Natural killer cell treated with Interleukin-12 subunit alpha and Interleukin-12 subunit beta and Interleukin-15 and Interleukin-18, amount 100 ng/mL, for 72 hours (primary cell): ENCODE measurements around the gene KCNG4. TPM values are rescaled to one million over a fixed set of nuclear protein-coding genes. Genes with fewer than 3 reads are reported as not detected.
A peak's percentile ranks its signal among the peaks of the same experiment; 100 is the strongest.

Experiments used
- ATAC-seq, 2 donors: fragments of 150-1000 bp; cut with Tn5 transposase in 1 of 2; sonication (Bioruptor Pico), chemical (Tn5 transposase) in 1 of 2; 2 replicates each; pipeline ENCODE4 v1.10.0; 2021
- DNase-seq: peaks from one replicate; pipeline ENCODE4 v3.0.0; 2022; ENCODE audit warnings: low spot score
- H3K27ac Mint-ChIP-seq, 2 donors: 1 replicate in 1 of 2; 2 replicates in 1 of 2; pipeline ENCODE4 v1.8.0; 2022; ENCODE audit warnings: mixed read lengths in 2 of 2, mild to moderate bottlenecking in 1 of 2, moderate library complexity in 1 of 2
- H3K27me3 Mint-ChIP-seq, 2 donors: 1 replicate in 1 of 2; 2 replicates in 1 of 2; pipeline ENCODE4 v1.8.0; 2022; ENCODE audit warnings: mixed read lengths in 2 of 2
- H3K36me3 Mint-ChIP-seq: one replicate; pipeline ENCODE4 v1.8.0; 2022; ENCODE audit warnings: mixed read lengths
- H3K4me1 Mint-ChIP-seq, 2 donors: 1 replicate in 1 of 2; 2 replicates in 1 of 2; pipeline ENCODE4 v1.8.0; 2022; ENCODE audit warnings: low read depth in 2 of 2, mixed read lengths in 2 of 2, mild to moderate bottlenecking in 1 of 2
- H3K4me3 Mint-ChIP-seq: one replicate; pipeline ENCODE4 v1.8.0; 2022; ENCODE audit warnings: mixed read lengths
- H3K9me3 Mint-ChIP-seq: 2 replicates; pipeline ENCODE4 v1.8.0; 2022; ENCODE audit warnings: mixed read lengths
- total RNA-seq, 2 donors: library from RNA; stranded (reverse); gene quantifications; one replicate each; pipeline ENCODE4 v1.2.3, GENCODE V29; 2022

The KCNG4 gene
- total RNA-seq, 2 donors from 2014 or later = not detected

DNA sequence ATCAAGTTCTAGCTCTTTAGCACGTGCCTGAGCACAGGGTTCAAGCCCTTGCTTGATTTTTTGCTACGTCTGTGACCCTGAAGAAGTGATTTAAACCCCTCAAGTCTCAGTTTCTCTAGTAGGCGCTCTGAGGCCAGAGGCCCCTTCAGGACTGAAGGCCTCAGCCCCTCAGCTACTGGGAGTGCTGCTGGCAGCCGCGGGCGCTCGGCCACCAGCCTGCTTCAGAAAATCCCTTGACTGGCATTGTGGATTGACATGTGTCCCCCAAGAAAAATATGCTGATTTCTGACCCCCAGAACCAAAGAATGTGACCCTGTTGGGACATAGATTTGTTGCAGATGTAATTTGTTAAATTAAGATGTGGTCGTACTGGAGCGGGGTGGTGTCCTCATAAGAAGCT, 34.7 kb upstream of the KCNG4 start:
- no peaks in the 10 kb centered on the region for H3K36me3 Mint-ChIP-seq
- H3K27ac Mint-ChIP-seq = no peak overlapping the region
- no peak overlapping the region for H3K4me3 Mint-ChIP-seq
- no peaks in the 10 kb centered on the region for H3K9me3 Mint-ChIP-seq
- H3K4me1 Mint-ChIP-seq = peaks cover 0 to 3% of the 10 kb centered on the region in 2 donors
- H3K27me3 Mint-ChIP-seq = peaks cover 7 to 16% of the 10 kb centered on the region in 2 donors
- DNase-seq = no peak
- no peak for ATAC-seq

GRCh38 chr16:84272740-84273320, 33.0 kb upstream of the KCNG4 start:
- no peaks in the 10 kb centered on the region for H3K9me3 Mint-ChIP-seq
- H3K36me3 Mint-ChIP-seq = no peaks in the 10 kb centered on the region
- peaks cover 6 to 13% of the 10 kb centered on the region in 2 donors for H3K27me3 Mint-ChIP-seq
- H3K4me1 Mint-ChIP-seq = peaks cover 0 to 3% of the 10 kb centered on the region in 2 donors
- H3K27ac Mint-ChIP-seq = no peak overlapping the region
- no peak overlapping the region for H3K4me3 Mint-ChIP-seq
- DNase-seq = no peak
- no peak for ATAC-seq

DNA sequence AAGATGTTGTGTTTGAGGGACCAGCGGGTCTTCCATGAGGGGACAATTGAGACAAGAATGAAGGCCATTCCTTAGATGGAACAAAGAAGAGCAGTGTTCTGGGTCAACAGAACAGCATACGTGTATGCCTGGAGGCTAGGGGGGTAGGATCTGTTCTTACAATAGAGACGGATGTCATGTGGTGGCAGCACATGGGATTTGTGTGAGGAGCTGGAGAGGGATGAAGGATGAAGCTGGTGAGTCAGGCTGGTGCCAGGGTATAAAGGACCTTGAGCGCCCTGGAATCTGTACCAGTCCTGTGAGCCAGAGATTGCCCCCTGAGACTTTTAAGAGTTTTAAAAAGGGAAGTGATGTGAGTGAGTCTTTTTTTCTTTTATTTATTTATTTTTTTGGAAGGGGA, 32.1 kb upstream of the KCNG4 start:
- Mint-ChIP-seq H3K9me3 (no peaks in the 10 kb centered on the region), H3K27ac (no peak overlapping the region), H3K4me3 (no peak overlapping the region), H3K27me3 (peaks cover 6 to 9% of the 10 kb centered on the region in 2 donors), H3K36me3 (no peaks in the 10 kb centered on the region), H3K4me1 (no peaks in the 10 kb centered on the region)
- ATAC-seq = no peak
- DNase-seq = no peak

GRCh38 chr16:84271037-84271436, 31.2 kb upstream of the KCNG4 start:
- Mint-ChIP-seq H3K36me3 (no peaks in the 10 kb centered on the region), H3K9me3 (no peaks in the 10 kb centered on the region), H3K4me3 (no peak overlapping the region), H3K4me1 (no peaks in the 10 kb centered on the region), H3K27me3 (peaks cover 6 to 8% of the 10 kb centered on the region in 2 donors), H3K27ac (no peak overlapping the region)
- DNase-seq (no peak), ATAC-seq (no peak)

- Mint-ChIP-seq H3K4me1 (no peaks in the 10 kb centered on the region), H3K27ac (no peak overlapping the region), H3K9me3 (no peaks in the 10 kb centered on the region), H3K4me3 (no peak overlapping the region), H3K36me3 (no peaks in the 10 kb centered on the region), H3K27me3 (peaks cover 3% of the 10 kb centered on the region in 2 donors)
- DNase-seq (no peak), ATAC-seq (no peak)
Observed at GRCh38 chr16:84270531-84270930, 30.7 kb upstream of the KCNG4 start.

GRCh38 chr16:84270071-84270470, 30.3 kb upstream of the KCNG4 start:
- Mint-ChIP-seq H3K4me1 (no peaks in the 10 kb centered on the region), H3K4me3 (no peak overlapping the region), H3K27ac (no peak overlapping the region), H3K27me3 (peaks cover 0 to 3% of the 10 kb centered on the region in 2 donors), H3K36me3 (no peaks in the 10 kb centered on the region), H3K9me3 (no peaks in the 10 kb centered on the region)
- peak; percentile 10 to 17 for ATAC-seq
- DNase-seq = no peak

DNA sequence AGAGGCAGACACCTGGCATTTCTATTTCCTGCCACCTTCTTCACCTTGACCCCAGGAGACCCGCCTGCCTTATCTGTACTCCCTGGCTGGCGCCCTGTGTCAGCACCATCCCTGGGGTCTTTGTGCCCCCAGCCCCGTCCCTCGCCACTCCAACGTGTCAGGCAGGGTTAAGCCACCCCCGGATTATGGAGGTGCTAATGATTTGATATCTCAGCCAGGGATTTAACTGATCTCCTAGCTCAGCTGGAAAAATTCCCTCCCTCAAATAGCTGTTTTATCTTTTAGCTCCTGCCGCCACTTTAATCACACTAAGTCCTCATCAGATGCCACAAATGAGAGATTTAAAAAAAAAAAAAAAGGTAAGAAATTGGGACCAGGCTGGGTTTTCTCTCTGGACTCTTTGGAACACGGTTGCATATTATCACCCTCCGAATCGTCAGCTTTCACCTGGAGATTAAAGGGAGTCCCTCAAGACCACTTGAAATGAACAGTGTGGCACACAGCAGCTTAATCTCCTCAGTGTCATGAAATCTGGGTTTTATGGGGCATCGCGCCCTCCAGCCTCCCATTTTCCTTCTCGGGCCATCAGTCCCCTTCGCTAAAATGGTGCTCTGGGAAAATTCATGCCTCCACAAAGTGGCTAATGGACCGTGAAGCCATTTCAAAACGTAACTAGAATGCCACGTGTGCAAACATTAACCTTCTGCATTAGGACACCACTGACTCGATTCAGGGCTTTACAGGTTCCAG, 28.7 kb upstream of the KCNG4 start:
- DNase-seq (no peak), ATAC-seq (no peak)
- H3K4me1 Mint-ChIP-seq = no peaks in the 10 kb centered on the region
- H3K36me3 Mint-ChIP-seq = no peaks in the 10 kb centered on the region
- peaks cover 0 to 10% of the 10 kb centered on the region in 2 donors for H3K27me3 Mint-ChIP-seq
- no peak overlapping the region for H3K4me3 Mint-ChIP-seq
- H3K27ac Mint-ChIP-seq = no peak overlapping the region
- no peaks in the 10 kb centered on the region for H3K9me3 Mint-ChIP-seq

DNA sequence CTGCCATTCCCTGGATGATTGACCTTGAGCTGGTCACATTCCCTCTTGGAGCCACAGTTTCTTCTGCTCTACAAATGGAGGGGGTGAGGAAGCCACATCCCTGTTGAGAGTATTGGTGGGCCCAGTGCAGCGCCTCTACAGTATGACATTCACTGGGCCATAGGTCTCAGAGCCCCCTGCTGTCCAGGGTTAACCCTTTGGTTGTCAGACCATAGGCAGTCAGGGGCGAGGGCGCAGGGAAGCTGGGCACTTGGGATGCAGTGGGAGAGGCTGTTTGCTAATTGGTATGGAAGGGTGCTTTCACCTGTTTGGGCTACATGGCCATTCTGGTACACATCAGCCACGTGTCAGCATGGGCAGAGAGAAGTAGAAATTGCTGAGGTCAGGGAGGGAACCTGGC, 27.6 kb upstream of the KCNG4 start:
- H3K4me1 Mint-ChIP-seq = no peaks in the 10 kb centered on the region
- no peaks in the 10 kb centered on the region for H3K36me3 Mint-ChIP-seq
- no peak overlapping the region for H3K4me3 Mint-ChIP-seq
- H3K9me3 Mint-ChIP-seq = no peaks in the 10 kb centered on the region
- ATAC-seq = no peak
- no peak for DNase-seq
- peaks cover 0 to 10% of the 10 kb centered on the region in 2 donors for H3K27me3 Mint-ChIP-seq
- H3K27ac Mint-ChIP-seq = no peak overlapping the region

- peak; percentile 67 to 69 for ATAC-seq
Observed at GRCh38 chr16:84266451-84266850, 26.6 kb upstream of the KCNG4 start.

DNA sequence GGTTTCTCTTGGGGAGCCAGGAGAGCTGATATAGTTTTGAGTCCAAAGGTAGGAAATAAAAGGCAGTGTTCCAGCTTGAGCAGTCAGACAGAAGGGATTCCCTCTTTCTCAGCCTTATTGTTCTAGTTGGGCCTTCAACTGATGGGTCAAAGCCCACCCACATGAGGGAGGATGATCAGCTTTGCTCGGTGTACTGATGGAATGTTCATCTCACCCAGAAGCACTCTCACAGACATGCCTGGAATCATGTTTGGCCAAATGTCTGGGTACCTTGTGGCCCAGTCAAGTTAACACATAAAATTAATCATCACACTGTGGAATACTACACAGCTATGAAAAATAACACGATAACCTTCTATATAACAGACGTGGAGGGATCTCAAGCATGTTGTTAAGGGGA, 23.1 kb upstream of the KCNG4 start:
- H3K4me3 Mint-ChIP-seq = no peak overlapping the region
- H3K9me3 Mint-ChIP-seq = no peaks in the 10 kb centered on the region
- ATAC-seq (no peak), DNase-seq (no peak)
- no peaks in the 10 kb centered on the region for H3K36me3 Mint-ChIP-seq
- no peak overlapping the region for H3K27ac Mint-ChIP-seq
- no peaks in the 10 kb centered on the region for H3K4me1 Mint-ChIP-seq
- peaks cover 5 to 12% of the 10 kb centered on the region in 2 donors for H3K27me3 Mint-ChIP-seq

More at GRCh38 chr16:84266451-84266850, 26.6 kb upstream of the KCNG4 start:
- H3K27ac Mint-ChIP-seq = no peak overlapping the region
- no peaks in the 10 kb centered on the region for H3K36me3 Mint-ChIP-seq
- H3K9me3 Mint-ChIP-seq = no peaks in the 10 kb centered on the region
- no peak overlapping the region for H3K4me3 Mint-ChIP-seq
- no peaks in the 10 kb centered on the region for H3K4me1 Mint-ChIP-seq
- no peak for DNase-seq
- H3K27me3 Mint-ChIP-seq = peaks cover 0 to 10% of the 10 kb centered on the region in 2 donors

GRCh38 chr16:84262031-84262430, 22.2 kb upstream of the KCNG4 start:
- Mint-ChIP-seq H3K36me3 (no peaks in the 10 kb centered on the region), H3K4me1 (no peaks in the 10 kb centered on the region), H3K9me3 (no peaks in the 10 kb centered on the region), H3K27me3 (peaks cover 7 to 12% of the 10 kb centered on the region in 2 donors), H3K27ac (no peak overlapping the region), H3K4me3 (no peak overlapping the region)
- DNase-seq (no peak), ATAC-seq (no peak)

GRCh38 chr16:84260766-84261554, 21.1 kb upstream of the KCNG4 start:
- no peak overlapping the region for H3K4me3 Mint-ChIP-seq
- no peaks in the 10 kb centered on the region for H3K36me3 Mint-ChIP-seq
- no peaks in the 10 kb centered on the region for H3K4me1 Mint-ChIP-seq
- ATAC-seq (no peak), DNase-seq (no peak)
- peaks cover 14 to 16% of the 10 kb centered on the region in 2 donors for H3K27me3 Mint-ChIP-seq
- no peak overlapping the region for H3K27ac Mint-ChIP-seq
- no peaks in the 10 kb centered on the region for H3K9me3 Mint-ChIP-seq

GRCh38 chr16:84259691-84260090, 19.9 kb upstream of the KCNG4 start:
- no peak for ATAC-seq

GRCh38 chr16:84258266-84258665, 18.5 kb upstream of the KCNG4 start:
- ATAC-seq (no peak), DNase-seq (no peak)
- Mint-ChIP-seq H3K27ac (no peak overlapping the region), H3K9me3 (no peaks in the 10 kb centered on the region), H3K27me3 (peaks cover 11 to 20% of the 10 kb centered on the region in 2 donors), H3K36me3 (no peaks in the 10 kb centered on the region), H3K4me3 (no peak overlapping the region), H3K4me1 (no peaks in the 10 kb centered on the region)

More at GRCh38 chr16:84259691-84260090, 19.9 kb upstream of the KCNG4 start:
- H3K36me3 Mint-ChIP-seq = no peaks in the 10 kb centered on the region
- peaks cover 11 to 20% of the 10 kb centered on the region in 2 donors for H3K27me3 Mint-ChIP-seq
- no peaks in the 10 kb centered on the region for H3K4me1 Mint-ChIP-seq
- H3K9me3 Mint-ChIP-seq = no peaks in the 10 kb centered on the region
- DNase-seq = no peak
- H3K4me3 Mint-ChIP-seq = no peak overlapping the region
- no peak overlapping the region for H3K27ac Mint-ChIP-seq
